Naive thymus-derived CD4-positive, alpha-beta T cell (primary cell): ENCODE measurements around the gene THSD4. TPM values are rescaled to one million over a fixed set of nuclear protein-coding genes. Genes with fewer than 3 reads are reported as not detected.

Source experiments
- ATAC-seq: fragments of 150-1000 bp; cut with Tn5 transposase; 2 replicates; pipeline ENCODE4 v1.10.0; 2021; ENCODE audit warnings: mild to moderate bottlenecking, moderate library complexity
- CTCF ChIA-PET: fragments of 350-600 bp; sonication (Branson Sonifier 250); formaldehyde crosslinking; loops from one replicate; lab custom pipeline; 2021; ENCODE audit warnings: antibody characterized with exemption; lab: Charles Lee
- POLR2A ChIA-PET: fragments of 350-600 bp; sonication (Branson Sonifier 250); formaldehyde crosslinking; loops from one replicate; lab custom pipeline; 2021; ENCODE audit warnings: antibody characterized with exemption, inconsistent platforms; lab: Charles Lee
- DNase-seq, 9 donors: peaks; one replicate each; pipeline versions ENCODE4 v3.0.0 to v3.0.0-alpha.2; 2020 to 2022; ENCODE audit warnings: mixed read lengths in 1 of 9
- H3K27ac ChIP-seq: one replicate; pipeline ENCODE4 v1.7.0; 2013; ENCODE audit warnings: mild to moderate bottlenecking, low read depth, low read length, moderate library complexity
- H3K27me3 ChIP-seq, 2 donors: one replicate each; pipeline ENCODE4 v1.7.0; 2013; ENCODE audit warnings: low read length in 2 of 2, mild to moderate bottlenecking in 2 of 2, moderate library complexity in 2 of 2; ENCODE audit not compliant: control insufficient read depth in 2 of 2, insufficient read depth in 2 of 2
- H3K36me3 ChIP-seq, 3 experiments: 1 replicate in 2 of 3; 2 replicates in 1 of 3; pipeline ENCODE4 v1.7.0; 2013; ENCODE audit warnings: low read length in 3 of 3, mild to moderate bottlenecking in 3 of 3, moderate library complexity in 1 of 3; ENCODE audit not compliant: insufficient read depth in 3 of 3, control insufficient read depth in 2 of 3
- H3K4me1 ChIP-seq, 2 donors: one replicate each; pipeline ENCODE4 v1.7.0; 2013; ENCODE audit warnings: low read length in 2 of 2, mild to moderate bottlenecking in 2 of 2, moderate library complexity in 1 of 2; ENCODE audit not compliant: control insufficient read depth in 2 of 2, insufficient read depth in 2 of 2
- H3K4me3 ChIP-seq: 2 replicates; pipeline ENCODE4 v1.7.0; 2013; ENCODE audit warnings: mild to moderate bottlenecking, low read length
- H3K9me3 ChIP-seq, 3 experiments: 1 replicate in 2 of 3; 2 replicates in 1 of 3; pipeline ENCODE4 v1.7.0; 2013; ENCODE audit warnings: low read length in 3 of 3; ENCODE audit not compliant: control insufficient read depth in 2 of 3
- H3K27ac Mint-ChIP-seq, 9 donors: one replicate each; pipeline ENCODE4 v1.8.0; 2020 to 2022; ENCODE audit warnings: mixed read lengths in 9 of 9, mild to moderate bottlenecking in 8 of 9, moderate library complexity in 5 of 9, inconsistent platforms in 2 of 9
- H3K27me3 Mint-ChIP-seq, 5 donors: one replicate each; pipeline ENCODE4 v1.8.0; 2021 to 2022; ENCODE audit warnings: mixed read lengths in 5 of 5, mild to moderate bottlenecking in 1 of 5
- H3K36me3 Mint-ChIP-seq, 5 donors: one replicate each; pipeline ENCODE4 v1.8.0; 2020 to 2022; ENCODE audit warnings: mixed read lengths in 5 of 5, mild to moderate bottlenecking in 3 of 5, inconsistent platforms in 1 of 5
- H3K4me1 Mint-ChIP-seq, 7 donors: one replicate each; pipeline ENCODE4 v1.8.0; 2020 to 2022; ENCODE audit warnings: mixed read lengths in 7 of 7, mild to moderate bottlenecking in 3 of 7, inconsistent platforms in 1 of 7
- H3K4me3 Mint-ChIP-seq, 10 donors: one replicate each; pipeline ENCODE4 v1.8.0; 2020 to 2022; ENCODE audit warnings: mild to moderate bottlenecking in 10 of 10, mixed read lengths in 10 of 10, moderate library complexity in 6 of 10, inconsistent platforms in 2 of 10
- H3K9me3 Mint-ChIP-seq, 11 donors: one replicate each; pipeline ENCODE4 v1.8.0; 2020 to 2022; ENCODE audit warnings: mixed read lengths in 11 of 11, mild to moderate bottlenecking in 4 of 11, inconsistent platforms in 1 of 11, moderate library complexity in 1 of 11
- intact Hi-C, 2 donors: fragments of 100-400 bp; cut with micrococcal nuclease; formaldehyde crosslinking; loops; one replicate each; pipeline ENCODE4 v1.15.1; 2023
- polyA plus RNA-seq, 2 donors: library from polyadenylated mRNA; unstranded; fragments of 300-500 nt; fragmentation: Illumina TruSeq; gene quantifications; one replicate each; pipeline ENCODE4 v1.2.3, GENCODE V29; 2021
- total RNA-seq, 6 experiments: library from RNA in 5 of 6; stranded (reverse) in 5 of 6; gene quantifications; 1 replicate in 5 of 6; 2 replicates in 1 of 6; pipeline ENCODE4 v1.2.3 and lab custom pipeline; 2021 to 2026

The THSD4 gene
- total and polyA plus RNA-seq, 7 experiments from 2014 or later: not detected

- Histone ChIP-seq H3K4me1 (no peaks in the 10 kb centered on the region), H3K9me3 (no peaks in the 10 kb centered on the region), H3K27me3 (no peaks in the 10 kb centered on the region), H3K36me3 (no peaks in the 10 kb centered on the region), H3K4me3 (no peak overlapping the region), H3K27ac (no peak overlapping the region)
- ATAC-seq: no peak
- ChIA-PET POLR2A (no interaction called here), CTCF (no interaction called here)
- peaks cover 13 to 44% (median 34%) of the 10 kb centered on the region in 5 donors for H3K27me3 Mint-ChIP-seq
- no peak overlapping the region for H3K4me3 Mint-ChIP-seq
- no peaks in the 10 kb centered on the region for H3K36me3 Mint-ChIP-seq
- intact Hi-C loops: no loop called here
- no peaks in the 10 kb centered on the region for H3K4me1 Mint-ChIP-seq
- H3K27ac Mint-ChIP-seq: no peak overlapping the region
- no peak for DNase-seq
- H3K9me3 Mint-ChIP-seq: peaks cover 0 to 2% (median 0%) of the 10 kb centered on the region in 11 donors
Measured at GRCh38 chr15:71515375-71516186, 400.3 kb downstream of the THSD4 start.

DNA sequence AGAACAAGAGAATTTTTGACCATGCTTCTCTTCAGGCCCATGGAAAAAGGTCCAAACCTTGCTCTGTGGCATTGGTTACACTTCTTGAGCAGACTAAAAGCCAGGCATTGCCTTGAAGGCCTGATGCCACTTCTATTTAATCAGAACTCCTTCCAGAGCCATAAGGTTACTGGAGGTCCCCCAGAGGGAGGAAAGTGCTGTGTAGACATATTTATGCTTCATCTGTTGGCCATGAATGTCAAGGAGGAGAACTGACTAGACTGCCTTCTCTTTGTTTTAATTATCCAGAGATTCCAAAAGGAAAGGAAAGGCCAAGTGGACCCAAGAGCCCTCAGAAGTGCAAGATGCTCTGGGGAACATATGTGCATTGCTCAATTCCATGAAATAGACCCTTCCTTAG, 402.5 kb downstream of the THSD4 start:
- Mint-ChIP-seq H3K4me1 (no peaks in the 10 kb centered on the region), H3K27me3 (peaks cover 13 to 51% (median 42%) of the 10 kb centered on the region in 5 donors), H3K4me3 (no peak overlapping the region), H3K36me3 (no peaks in the 10 kb centered on the region), H3K27ac (no peak overlapping the region), H3K9me3 (peaks cover 0 to 3% (median 0%) of the 10 kb centered on the region in 11 donors)
- Histone ChIP-seq H3K4me1 (no peaks in the 10 kb centered on the region), H3K9me3 (no peaks in the 10 kb centered on the region), H3K36me3 (no peaks in the 10 kb centered on the region), H3K27ac (no peak overlapping the region), H3K4me3 (no peak overlapping the region), H3K27me3 (no peaks in the 10 kb centered on the region)
- intact Hi-C loops: no loop called here
- DNase-seq: no peak
- no peak for ATAC-seq
- ChIA-PET CTCF (no interaction called here), POLR2A (no interaction called here)

DNA sequence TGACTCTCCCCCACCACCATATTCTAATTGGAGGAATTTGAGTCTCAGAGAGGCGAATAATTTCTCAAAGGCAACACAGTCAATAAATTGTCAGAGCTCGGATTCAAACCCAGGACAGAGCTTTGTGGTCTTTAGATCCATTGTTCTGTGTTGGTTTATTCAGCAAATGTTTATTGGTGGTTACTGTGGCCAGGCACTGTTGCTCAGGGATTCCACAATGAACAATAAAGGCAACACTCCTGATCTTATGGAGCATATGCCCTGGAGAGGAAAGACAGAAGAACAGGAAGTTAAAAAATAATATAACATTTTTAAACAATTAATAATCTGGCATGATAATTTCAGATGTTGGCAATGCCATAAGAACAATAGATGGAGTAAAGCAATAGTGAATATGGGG, 403.4 kb downstream of the THSD4 start:
- H3K36me3 ChIP-seq: no peaks in the 10 kb centered on the region
- ChIA-PET CTCF (no interaction called here), POLR2A (no interaction called here)
- no peak overlapping the region for H3K27ac Mint-ChIP-seq
- DNase-seq (no peak), ATAC-seq (no peak)
- peaks cover 13 to 49% (median 45%) of the 10 kb centered on the region in 5 donors for H3K27me3 Mint-ChIP-seq
- H3K9me3 ChIP-seq: no peaks in the 10 kb centered on the region
- no peaks in the 10 kb centered on the region for H3K27me3 ChIP-seq
- intact Hi-C loops: no loop called here
- H3K4me1 ChIP-seq: no peaks in the 10 kb centered on the region
- peaks cover 0 to 3% (median 0%) of the 10 kb centered on the region in 11 donors for H3K9me3 Mint-ChIP-seq
- H3K4me1 Mint-ChIP-seq: no peaks in the 10 kb centered on the region
- H3K4me3 ChIP-seq: no peak overlapping the region
- no peak overlapping the region for H3K27ac ChIP-seq
- no peak overlapping the region for H3K4me3 Mint-ChIP-seq
- no peaks in the 10 kb centered on the region for H3K36me3 Mint-ChIP-seq

GRCh38 chr15:71526060-71526820, 411.0 kb downstream of the THSD4 start:
- H3K9me3 Mint-ChIP-seq: peaks cover 0 to 3% (median 0%) of the 10 kb centered on the region in 11 donors
- no peak overlapping the region for H3K4me3 ChIP-seq
- ChIA-PET CTCF (no interaction called here), POLR2A (no interaction called here)
- peaks cover 30 to 69% (median 63%) of the 10 kb centered on the region in 5 donors for H3K27me3 Mint-ChIP-seq
- ATAC-seq (no peak), DNase-seq (no peak)
- no peaks in the 10 kb centered on the region for H3K36me3 Mint-ChIP-seq
- no peaks in the 10 kb centered on the region for H3K9me3 ChIP-seq
- H3K27ac Mint-ChIP-seq: no peak overlapping the region
- H3K27ac ChIP-seq: no peak overlapping the region
- H3K4me1 Mint-ChIP-seq: no peaks in the 10 kb centered on the region
- H3K4me1 ChIP-seq: no peaks in the 10 kb centered on the region
- H3K36me3 ChIP-seq: no peaks in the 10 kb centered on the region
- H3K27me3 ChIP-seq: no peaks in the 10 kb centered on the region
- no peak overlapping the region for H3K4me3 Mint-ChIP-seq
- intact Hi-C loops: no loop called here

DNA sequence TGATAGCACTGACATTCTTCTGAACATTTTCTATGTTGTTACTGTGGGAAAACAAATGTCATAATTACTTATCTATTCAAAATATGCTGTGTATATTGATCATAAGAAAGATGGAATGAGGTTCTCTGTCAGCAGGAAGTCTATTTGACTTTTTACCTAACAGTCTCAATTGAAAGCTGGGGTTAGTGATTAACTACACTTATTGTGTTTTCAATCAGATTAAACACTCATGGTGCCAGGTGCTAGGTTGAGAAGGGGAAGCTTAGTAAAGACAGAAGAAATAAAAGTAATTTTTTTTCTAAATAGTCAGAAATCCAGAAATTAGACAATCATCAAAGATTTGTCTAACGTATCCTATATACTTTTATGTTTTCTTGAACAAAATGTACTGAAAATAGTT, 414.1 kb downstream of the THSD4 start:
- peaks cover 29 to 57% (median 51%) of the 10 kb centered on the region in 5 donors for H3K27me3 Mint-ChIP-seq
- CTCF ChIA-PET: no interaction called here

GRCh38 chr15:71530116-71530515, 414.8 kb downstream of the THSD4 start:
- H3K9me3 ChIP-seq: peaks cover 0 to 4% (median 0%) of the 10 kb centered on the region in 3 experiments
- H3K27ac ChIP-seq: no peak overlapping the region
- no peaks in the 10 kb centered on the region for H3K4me1 ChIP-seq
- no peaks in the 10 kb centered on the region for H3K4me1 Mint-ChIP-seq
- DNase-seq (no peak), ATAC-seq (no peak)
- no peaks in the 10 kb centered on the region for H3K36me3 ChIP-seq
- no peak overlapping the region for H3K4me3 ChIP-seq
- no peak overlapping the region for H3K27ac Mint-ChIP-seq
- POLR2A ChIA-PET: no interaction called here
- H3K27me3 ChIP-seq: no peaks in the 10 kb centered on the region
- intact Hi-C loops: loop anchor here in 1 of 2 donors (10.0 kb wide), 1 partner anchor 205 kb away; no protein-coding TSS in a partner anchor
- H3K36me3 Mint-ChIP-seq: peaks cover 0 to 3% (median 0%) of the 10 kb centered on the region in 5 donors
- no peak overlapping the region for H3K4me3 Mint-ChIP-seq
- H3K9me3 Mint-ChIP-seq: peaks cover 0 to 14% (median 7%) of the 10 kb centered on the region in 11 donors
- peaks cover 28 to 53% (median 48%) of the 10 kb centered on the region in 5 donors for H3K27me3 Mint-ChIP-seq
- CTCF ChIA-PET: no interaction called here

More for the DNA sequence above, 414.1 kb downstream of the THSD4 start:
- Mint-ChIP-seq H3K4me3 (no peak overlapping the region), H3K36me3 (peaks cover 0 to 3% (median 0%) of the 10 kb centered on the region in 5 donors), H3K9me3 (peaks cover 0 to 13% (median 5%) of the 10 kb centered on the region in 11 donors), H3K27ac (no peak overlapping the region), H3K4me1 (no peaks in the 10 kb centered on the region)
- Histone ChIP-seq H3K27ac (no peak overlapping the region), H3K4me1 (no peaks in the 10 kb centered on the region), H3K36me3 (no peaks in the 10 kb centered on the region), H3K9me3 (peaks cover 0 to 4% (median 0%) of the 10 kb centered on the region in 3 experiments), H3K27me3 (no peaks in the 10 kb centered on the region), H3K4me3 (no peak overlapping the region)
- no peak for ATAC-seq
- intact Hi-C loops: no loop called here
- POLR2A ChIA-PET: no interaction called here
- no peak for DNase-seq
